ENCODE data around the gene SLIT3. TPM values are rescaled to one million over a fixed set of nuclear protein-coding genes. Genes with fewer than 3 reads are reported as not detected.

The SLIT3 gene
- total RNA-seq, 1 experiment from 2014 or later, result 0.44 TPM

GRCh38 chr5:168726342-168726741 is 574.6 kb downstream of the SLIT3 start:
- Histone ChIP-seq H3K9ac (ENCODE audit: low read length) (no peak overlapping the region), H4K20me1 (ENCODE audit: low read length) (no peaks in the 10 kb centered on the region), H3K4me1 (ENCODE audit: insufficient read depth, low read length) (no peaks in the 10 kb centered on the region), H3K79me2 (ENCODE audit: low read length) (no peaks in the 10 kb centered on the region), H3K9me2 (replicated peaks; ENCODE audit: low read length) (no peaks in the 10 kb centered on the region), H2AFZ (ENCODE audit: low read length) (no peak overlapping the region), H3K9me3 (ENCODE audit: low read length) (no peaks in the 10 kb centered on the region), H3K27ac (ENCODE audit: low read length) (no peak overlapping the region), H3K4me3 (ENCODE audit: low read length) (no peak overlapping the region), H3K27me3 (ENCODE audit: low read length) (0 out of 2 replicates have a peak, but pooled peaks cover 2% of the 10 kb centered on the region), H3K4me2 (ENCODE audit: low read length) (no peak overlapping the region), H3K36me3 (ENCODE audit: low read depth, low read length) (no peaks in the 10 kb centered on the region), H3F3A (ENCODE audit: low read length, unreplicated experiment) (no peaks in the 10 kb centered on the region)
- intact Hi-C loops (cut with micrococcal nuclease), result no loop called here
- DNase-seq (no peak), ATAC-seq (no peak)
- POLR2A ChIA-PET (ENCODE audit: unreplicated experiment), result no interaction called here
- CTCF ChIA-PET, result no interaction called here
- TF ChIP-seq EZH2phosphoT487 (IDR thresholded peaks at IDR 0.05; ENCODE audit: borderline replicate concordance, low read length) (no peak), EZH2 (IDR thresholded peaks at IDR 0.05; ENCODE audit: low read length, unreplicated experiment) (no peak)
- TF ChIP-seq, protein P1, sequence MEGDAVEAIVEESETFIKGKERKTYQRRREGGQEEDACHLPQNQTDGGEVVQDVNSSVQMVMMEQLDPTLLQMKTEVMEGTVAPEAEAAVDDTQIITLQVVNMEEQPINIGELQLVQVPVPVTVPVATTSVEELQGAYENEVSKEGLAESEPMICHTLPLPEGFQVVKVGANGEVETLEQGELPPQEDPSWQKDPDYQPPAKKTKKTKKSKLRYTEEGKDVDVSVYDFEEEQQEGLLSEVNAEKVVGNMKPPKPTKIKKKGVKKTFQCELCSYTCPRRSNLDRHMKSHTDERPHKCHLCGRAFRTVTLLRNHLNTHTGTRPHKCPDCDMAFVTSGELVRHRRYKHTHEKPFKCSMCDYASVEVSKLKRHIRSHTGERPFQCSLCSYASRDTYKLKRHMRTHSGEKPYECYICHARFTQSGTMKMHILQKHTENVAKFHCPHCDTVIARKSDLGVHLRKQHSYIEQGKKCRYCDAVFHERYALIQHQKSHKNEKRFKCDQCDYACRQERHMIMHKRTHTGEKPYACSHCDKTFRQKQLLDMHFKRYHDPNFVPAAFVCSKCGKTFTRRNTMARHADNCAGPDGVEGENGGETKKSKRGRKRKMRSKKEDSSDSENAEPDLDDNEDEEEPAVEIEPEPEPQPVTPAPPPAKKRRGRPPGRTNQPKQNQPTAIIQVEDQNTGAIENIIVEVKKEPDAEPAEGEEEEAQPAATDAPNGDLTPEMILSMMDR (conservative IDR thresholded peaks at IDR 0.05; ENCODE audit: low read depth, low read length), result no peak
- no TSS peak for BruUV-seq (replicated peaks)

DNA sequence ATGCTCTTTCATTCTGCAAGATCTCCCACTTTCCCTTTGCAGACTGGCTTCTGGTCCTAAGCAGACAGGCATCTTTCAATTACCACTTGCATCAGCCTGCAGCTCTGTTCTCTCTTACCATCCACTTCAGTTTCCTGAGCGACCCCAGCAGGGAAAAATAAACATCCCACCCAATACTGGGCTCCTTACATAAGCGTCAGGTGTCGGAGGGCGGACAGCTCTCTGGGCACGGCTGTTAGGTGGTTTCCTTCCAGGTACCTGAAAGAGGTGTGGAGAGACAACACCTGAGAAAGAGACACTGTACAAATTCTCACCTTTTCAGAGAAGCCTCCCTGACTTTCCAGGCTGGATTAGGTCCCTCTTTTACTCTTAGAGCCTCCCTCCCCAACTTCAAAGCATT is 576.7 kb downstream of the SLIT3 start:
- ChIA-PET CTCF (no interaction called here), POLR2A (ENCODE audit: unreplicated experiment) (no interaction called here)
- intact Hi-C loops (cut with micrococcal nuclease), result no loop called here
- no peaks in the 10 kb centered on the region for H3F3A ChIP-seq (ENCODE audit: low read length, unreplicated experiment)
- H3K4me2 ChIP-seq (ENCODE audit: low read length), result no peak overlapping the region
- H3K79me2 ChIP-seq (ENCODE audit: low read length), result no peaks in the 10 kb centered on the region
- H3K9me3 ChIP-seq (ENCODE audit: low read length), result no peaks in the 10 kb centered on the region
- DNase-seq (no peak), ATAC-seq (no peak)
- no TSS peak for BruUV-seq (replicated peaks)
- H4K20me1 ChIP-seq (ENCODE audit: low read length), result no peaks in the 10 kb centered on the region
- H3K4me1 ChIP-seq (ENCODE audit: insufficient read depth, low read length), result no peaks in the 10 kb centered on the region
- H3K9me2 ChIP-seq (replicated peaks; ENCODE audit: low read length), result no peaks in the 10 kb centered on the region
- TF ChIP-seq EZH2phosphoT487 (IDR thresholded peaks at IDR 0.05; ENCODE audit: borderline replicate concordance, low read length) (no peak), EZH2 (IDR thresholded peaks at IDR 0.05; ENCODE audit: low read length, unreplicated experiment) (no peak)
- TF ChIP-seq, protein P1 (conservative IDR thresholded peaks at IDR 0.05; ENCODE audit: low read depth, low read length), result no peak
- H3K4me3 ChIP-seq (ENCODE audit: low read length), result no peak overlapping the region
- H3K27me3 ChIP-seq (ENCODE audit: low read length), result no peaks in the 10 kb centered on the region
- no peak overlapping the region for H2AFZ ChIP-seq (ENCODE audit: low read length)
- no peak overlapping the region for H3K9ac ChIP-seq (ENCODE audit: low read length)
- H3K27ac ChIP-seq (ENCODE audit: low read length), result no peak overlapping the region
- no peaks in the 10 kb centered on the region for H3K36me3 ChIP-seq (ENCODE audit: low read depth, low read length)

- intact Hi-C loops (cut with micrococcal nuclease), result no loop called here
- Histone ChIP-seq H3K4me3 (ENCODE audit: low read length) (no peak overlapping the region), H3K27me3 (ENCODE audit: low read length) (no peaks in the 10 kb centered on the region), H4K20me1 (ENCODE audit: low read length) (no peaks in the 10 kb centered on the region), H3K9ac (ENCODE audit: low read length) (no peak overlapping the region), H3K4me2 (ENCODE audit: low read length) (no peak overlapping the region), H3K79me2 (ENCODE audit: low read length) (no peaks in the 10 kb centered on the region), H2AFZ (ENCODE audit: low read length) (no peak overlapping the region), H3K27ac (ENCODE audit: low read length) (no peak overlapping the region), H3K4me1 (ENCODE audit: insufficient read depth, low read length) (no peaks in the 10 kb centered on the region), H3K9me2 (replicated peaks; ENCODE audit: low read length) (no peaks in the 10 kb centered on the region), H3K9me3 (ENCODE audit: low read length) (no peaks in the 10 kb centered on the region), H3F3A (ENCODE audit: low read length, unreplicated experiment) (no peaks in the 10 kb centered on the region), H3K36me3 (ENCODE audit: low read depth, low read length) (no peaks in the 10 kb centered on the region)
- no peak for DNase-seq
- POLR2A ChIA-PET (ENCODE audit: unreplicated experiment), result no interaction called here
- ATAC-seq, result no peak
- TF ChIP-seq, protein P1 (conservative IDR thresholded peaks at IDR 0.05; ENCODE audit: low read depth, low read length), result no peak
- TF ChIP-seq EZH2phosphoT487 (IDR thresholded peaks at IDR 0.05; ENCODE audit: borderline replicate concordance, low read length), result no peak
- no peak for TF ChIP-seq EZH2 (IDR thresholded peaks at IDR 0.05; ENCODE audit: low read length, unreplicated experiment)
- CTCF ChIA-PET, result no interaction called here
- no TSS peak for BruUV-seq (replicated peaks)
These were observed 577.9 kb downstream of the SLIT3 start for GRCh38 chr5:168723037-168723436.

Measured in PC-3 (cell line).